ENCODE measurements around the gene SLC3A2. TPM values are rescaled to one million over a fixed set of nuclear protein-coding genes. Genes with fewer than 3 reads are reported as not detected.

SLC3A2 gene
- total RNA-seq, 2 donors from 2014 or later: 730 to 898 TPM

Other genes with a start within 250 kb of the SLC3A2 start
- 100 to 1,000 TPM; 310 to 312 TPM for gene GANAB, start 234.3 kb upstream of the SLC3A2 start, total RNA-seq
- 10 to 100 TPM; 25.0 to 26.1 TPM for gene INTS5, start 227.6 kb upstream of the SLC3A2 start, total RNA-seq
- 10 to 100 TPM; 59.2 to 62.1 TPM for gene C11orf98, start 215.7 kb upstream of the SLC3A2 start, total RNA-seq
- 10 to 100 TPM; 35.2 to 46.0 TPM for gene CSKMT, start 215.6 kb upstream of the SLC3A2 start, total RNA-seq
- 1 to 10 TPM; 5.6 to 7.1 TPM for gene UQCC3, start 209.2 kb upstream of the SLC3A2 start, total RNA-seq
- gene LBHD1, start 208.6 kb upstream of the SLC3A2 start, total RNA-seq: 10 to 100 TPM in 1 of 2 donors, 1 to 10 TPM in 1; 9.9 to 13.0 TPM
- gene UBXN1, start 201.8 kb upstream of the SLC3A2 start, total RNA-seq: 100 to 1,000 TPM; 154 to 163 TPM
- under 1 TPM; 0.12 to 0.38 TPM for gene LRRN4CL, start 191.4 kb upstream of the SLC3A2 start, total RNA-seq
- gene BSCL2, start 173.5 kb upstream of the SLC3A2 start, total RNA-seq: 10 to 100 TPM; 38.4 to 40.7 TPM
- not detected for gene GNG3, start 173.2 kb upstream of the SLC3A2 start, total RNA-seq
- 10 to 100 TPM; 56.7 to 66.8 TPM for gene HNRNPUL2, start 153.4 kb upstream of the SLC3A2 start, total RNA-seq
- gene TTC9C, start 152.4 kb upstream of the SLC3A2 start, total RNA-seq: 10 to 100 TPM; 67.3 to 68.9 TPM
- 10 to 100 TPM; 12.2 to 12.4 TPM for gene ZBTB3, start 126.7 kb upstream of the SLC3A2 start, total RNA-seq
- 100 to 1,000 TPM; 105 to 107 TPM for gene POLR2G, start 119.3 kb upstream of the SLC3A2 start, total RNA-seq
- 10 to 100 TPM; 13.6 to 15.5 TPM for gene TAF6L, start 109.5 kb upstream of the SLC3A2 start, total RNA-seq
- gene TMEM179B, start 93.5 kb upstream of the SLC3A2 start, total RNA-seq: 10 to 100 TPM; 18.8 to 23.1 TPM
- gene TMEM223, start 88.9 kb upstream of the SLC3A2 start, total RNA-seq: 10 to 100 TPM in 1 of 2 donors, 1 to 10 TPM in 1; 8.4 to 10.8 TPM
- 100 to 1,000 TPM; 117 to 131 TPM for gene NXF1, start 75.5 kb upstream of the SLC3A2 start, total RNA-seq
- gene STX5, start 48.8 kb upstream of the SLC3A2 start, total RNA-seq: 10 to 100 TPM; 53.9 to 70.1 TPM
- gene TEX54, start 48.1 kb upstream of the SLC3A2 start, total RNA-seq: 1 to 10 TPM in 1 of 2 donors, under 1 TPM in 1; 0.77 to 1.5 TPM
- gene WDR74, start 41.3 kb upstream of the SLC3A2 start, total RNA-seq: 100 to 1,000 TPM; 101 to 104 TPM
- gene CHRM1, start 40.5 kb downstream of the SLC3A2 start, total RNA-seq: not detected
- gene SLC22A6, start 104.1 kb downstream of the SLC3A2 start, total RNA-seq: not detected
- gene SLC22A8, start 134.9 kb downstream of the SLC3A2 start, total RNA-seq: not detected

Measured in activated T-cell treated with anti-CD3 and anti-CD28 coated beads, Interleukin-2, amount 50 U/mL, for 72 hours (primary cell).